MCF 10A (cell line): ENCODE measurements around the gene CCDC81. TPM values are rescaled to one million over a fixed set of nuclear protein-coding genes. Genes with fewer than 3 reads are reported as not detected.

Experiments
- BruUV-seq: library from RNA; stranded (reverse); fragments of 400-500 nt; replicated peaks from 2 replicates; lab custom pipeline; 2021; lab: Mats Ljungman, UMichigan
- CTCF ChIA-PET: fragments of 300-600 bp; sonication (Branson Sonifier 250); formaldehyde crosslinking; extraction: SDS; loops from one replicate; lab custom pipeline; 2021; ENCODE audit warnings: antibody characterized with exemption, inconsistent platforms; lab: Yijun Ruan, JAX
- POLR2A ChIA-PET: fragments of 300-600, 350-650 bp; sonication (Branson Sonifier 250); formaldehyde crosslinking; extraction: SDS; loops from one replicate; lab custom pipeline; 2020; ENCODE audit warnings: antibody characterized with exemption, inconsistent platforms; lab: Yijun Ruan, JAX
- DNase-seq: peaks from one replicate; pipeline ENCODE4 v3.0.0-alpha.2; 2018; ENCODE audit not compliant: unreplicated experiment
- H3K27ac Mint-ChIP-seq: one replicate; pipeline ENCODE4 v1.8.0; 2022; ENCODE audit warnings: mild to moderate bottlenecking, low read depth, mixed read lengths; ENCODE audit not compliant: unreplicated experiment
- H3K27me3 Mint-ChIP-seq: one replicate; pipeline ENCODE4 v1.8.0; 2022; ENCODE audit warnings: mixed read lengths; ENCODE audit not compliant: insufficient read depth, unreplicated experiment
- H3K36me3 Mint-ChIP-seq: one replicate; pipeline ENCODE4 v1.8.0; 2022; ENCODE audit warnings: mild to moderate bottlenecking, moderate library complexity, mixed read lengths; ENCODE audit not compliant: insufficient read depth, unreplicated experiment
- H3K4me1 Mint-ChIP-seq: one replicate; pipeline ENCODE4 v1.8.0; 2022; ENCODE audit warnings: mixed read lengths; ENCODE audit not compliant: insufficient read depth, unreplicated experiment
- H3K4me3 Mint-ChIP-seq: one replicate; pipeline ENCODE4 v1.8.0; 2022; ENCODE audit warnings: mild to moderate bottlenecking, moderate library complexity, mixed read lengths; ENCODE audit not compliant: unreplicated experiment
- H3K9me3 Mint-ChIP-seq: one replicate; pipeline ENCODE4 v1.8.0; 2022; ENCODE audit warnings: mixed read lengths; ENCODE audit not compliant: unreplicated experiment
- intact Hi-C: fragments of 100-400 bp; cut with micrococcal nuclease; formaldehyde crosslinking; loops from 2 replicates; pipeline ENCODE4 v1.14.1; 2022
- total RNA-seq: library from RNA; stranded (reverse); gene quantifications from 2 replicates; pipeline ENCODE4 v1.2.3, GENCODE V29; 2022
- TF ChIP-seq, protein P1 (sequence below): fragments of 200-600 bp; IDR thresholded peaks from one replicate; pipeline ENCODE4 v1.8.0; 2022; ENCODE audit warnings: antibody characterized with exemption, mild to moderate bottlenecking; ENCODE audit not compliant: unreplicated experiment

CCDC81 gene
- total RNA-seq, 1 experiment from 2014 or later = 1.7 TPM

- no peaks in the 10 kb centered on the region for H3K36me3 Mint-ChIP-seq
- H3K4me3 Mint-ChIP-seq = no peak overlapping the region
- peaks cover 26% of the 10 kb centered on the region for H3K4me1 Mint-ChIP-seq
- no peaks in the 10 kb centered on the region for H3K27me3 Mint-ChIP-seq
- H3K9me3 Mint-ChIP-seq = no peaks in the 10 kb centered on the region
- ChIA-PET POLR2A (no interaction called here), CTCF (interaction anchor here (0.7 to 2.1 kb wide), 5 partner anchors 101 to 409 kb away, joined by 3 to 8 read pairs (median 4); no protein-coding TSS in a partner anchor)
- DNase-seq = no peak
- BruUV-seq = no TSS peak
- no peak overlapping the region for H3K27ac Mint-ChIP-seq
- TF ChIP-seq, protein P1, sequence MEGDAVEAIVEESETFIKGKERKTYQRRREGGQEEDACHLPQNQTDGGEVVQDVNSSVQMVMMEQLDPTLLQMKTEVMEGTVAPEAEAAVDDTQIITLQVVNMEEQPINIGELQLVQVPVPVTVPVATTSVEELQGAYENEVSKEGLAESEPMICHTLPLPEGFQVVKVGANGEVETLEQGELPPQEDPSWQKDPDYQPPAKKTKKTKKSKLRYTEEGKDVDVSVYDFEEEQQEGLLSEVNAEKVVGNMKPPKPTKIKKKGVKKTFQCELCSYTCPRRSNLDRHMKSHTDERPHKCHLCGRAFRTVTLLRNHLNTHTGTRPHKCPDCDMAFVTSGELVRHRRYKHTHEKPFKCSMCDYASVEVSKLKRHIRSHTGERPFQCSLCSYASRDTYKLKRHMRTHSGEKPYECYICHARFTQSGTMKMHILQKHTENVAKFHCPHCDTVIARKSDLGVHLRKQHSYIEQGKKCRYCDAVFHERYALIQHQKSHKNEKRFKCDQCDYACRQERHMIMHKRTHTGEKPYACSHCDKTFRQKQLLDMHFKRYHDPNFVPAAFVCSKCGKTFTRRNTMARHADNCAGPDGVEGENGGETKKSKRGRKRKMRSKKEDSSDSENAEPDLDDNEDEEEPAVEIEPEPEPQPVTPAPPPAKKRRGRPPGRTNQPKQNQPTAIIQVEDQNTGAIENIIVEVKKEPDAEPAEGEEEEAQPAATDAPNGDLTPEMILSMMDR = no peak
- intact Hi-C loops = loop anchor here (2.0 kb wide), 1 partner anchor 63 kb away; no protein-coding TSS in a partner anchor
Observed at GRCh38 chr11:86461892-86462291, 87.2 kb downstream of the CCDC81 start.

GRCh38 chr11:86463120-86463519 lies 88.4 kb downstream of the CCDC81 start:
- peaks cover 4% of the 10 kb centered on the region for H3K36me3 Mint-ChIP-seq
- intact Hi-C loops = no loop called here
- TF ChIP-seq, protein P1 = no peak
- ChIA-PET POLR2A (no interaction called here), CTCF (no interaction called here)
- no peak overlapping the region for H3K4me3 Mint-ChIP-seq
- H3K27me3 Mint-ChIP-seq = no peaks in the 10 kb centered on the region
- peaks cover 2% of the 10 kb centered on the region for H3K9me3 Mint-ChIP-seq
- no peak overlapping the region for H3K27ac Mint-ChIP-seq
- H3K4me1 Mint-ChIP-seq = peaks cover 34% of the 10 kb centered on the region
- DNase-seq = no peak
- no TSS peak for BruUV-seq

GRCh38 chr11:86463955-86464354 lies 89.3 kb downstream of the CCDC81 start:
- Mint-ChIP-seq H3K4me1 (peaks cover 30% of the 10 kb centered on the region), H3K36me3 (peaks cover 8% of the 10 kb centered on the region), H3K27me3 (no peaks in the 10 kb centered on the region), H3K9me3 (peaks cover 7% of the 10 kb centered on the region), H3K4me3 (no peak overlapping the region), H3K27ac (no peak overlapping the region)
- no peak for DNase-seq
- no TSS peak for BruUV-seq
- intact Hi-C loops = no loop called here
- TF ChIP-seq, protein P1 = no peak
- ChIA-PET CTCF (interaction anchor here (0.7 kb wide), 1 partner anchor 144 kb away, joined by 4 read pairs; no protein-coding TSS in a partner anchor), POLR2A (no interaction called here)

DNA sequence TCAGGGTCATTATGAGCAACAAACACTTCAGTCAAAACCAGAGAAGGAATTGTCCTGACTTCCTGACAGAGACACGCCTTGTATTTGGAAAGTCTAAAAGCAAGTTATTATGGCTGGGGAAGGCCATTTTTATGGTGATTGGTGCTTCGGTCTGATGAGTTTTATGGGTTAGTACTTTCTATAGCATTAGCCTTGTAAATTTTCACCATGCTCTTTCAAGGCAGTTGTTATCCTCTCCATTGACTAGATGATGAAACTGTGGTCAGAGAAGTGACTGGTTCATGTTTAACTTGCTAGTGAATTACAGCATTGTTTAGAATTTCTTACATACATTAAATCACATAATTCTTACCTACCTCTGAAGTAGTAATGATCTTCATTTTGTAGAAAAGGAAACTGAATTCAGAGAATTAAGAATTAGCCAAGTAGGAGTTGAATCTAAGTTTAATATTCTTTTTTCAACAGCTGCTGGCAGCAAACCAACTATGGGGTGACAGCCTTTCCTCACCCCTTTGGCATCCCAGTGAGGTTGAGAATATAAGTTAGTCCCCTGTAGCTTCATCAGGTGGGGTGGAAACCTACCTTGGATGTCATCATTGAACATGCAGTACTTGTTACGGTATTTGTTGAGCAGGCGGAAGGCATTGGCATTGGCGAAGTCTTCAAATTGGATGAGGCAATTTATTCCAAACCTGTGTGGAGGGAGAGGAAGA lies 90.0 kb downstream of the CCDC81 start:
- Mint-ChIP-seq H3K4me3 (no peak overlapping the region), H3K27ac (no peak overlapping the region), H3K27me3 (no peaks in the 10 kb centered on the region), H3K36me3 (peaks cover 8% of the 10 kb centered on the region), H3K4me1 (peaks cover 23% of the 10 kb centered on the region), H3K9me3 (peaks cover 7% of the 10 kb centered on the region)
- no peak for DNase-seq
- POLR2A ChIA-PET = no interaction called here
- TF ChIP-seq, protein P1 = no peak
- no TSS peak for BruUV-seq
- CTCF ChIA-PET = interaction anchor here (0.7 to 1.7 kb wide), 2 partner anchors 8 to 143 kb away, joined by 4 to 8 read pairs; no protein-coding TSS in a partner anchor
- intact Hi-C loops = no loop called here
